ENCODE measurements around the gene CCDC88C.

The CCDC88C gene

GRCh38 chr14:91377700-91378652 is 39.6 kb downstream of the CCDC88C start:
- DNase-seq, result no peak

GRCh38 chr14:91376547-91377477 is 40.8 kb downstream of the CCDC88C start:
- no peak for DNase-seq

DNA sequence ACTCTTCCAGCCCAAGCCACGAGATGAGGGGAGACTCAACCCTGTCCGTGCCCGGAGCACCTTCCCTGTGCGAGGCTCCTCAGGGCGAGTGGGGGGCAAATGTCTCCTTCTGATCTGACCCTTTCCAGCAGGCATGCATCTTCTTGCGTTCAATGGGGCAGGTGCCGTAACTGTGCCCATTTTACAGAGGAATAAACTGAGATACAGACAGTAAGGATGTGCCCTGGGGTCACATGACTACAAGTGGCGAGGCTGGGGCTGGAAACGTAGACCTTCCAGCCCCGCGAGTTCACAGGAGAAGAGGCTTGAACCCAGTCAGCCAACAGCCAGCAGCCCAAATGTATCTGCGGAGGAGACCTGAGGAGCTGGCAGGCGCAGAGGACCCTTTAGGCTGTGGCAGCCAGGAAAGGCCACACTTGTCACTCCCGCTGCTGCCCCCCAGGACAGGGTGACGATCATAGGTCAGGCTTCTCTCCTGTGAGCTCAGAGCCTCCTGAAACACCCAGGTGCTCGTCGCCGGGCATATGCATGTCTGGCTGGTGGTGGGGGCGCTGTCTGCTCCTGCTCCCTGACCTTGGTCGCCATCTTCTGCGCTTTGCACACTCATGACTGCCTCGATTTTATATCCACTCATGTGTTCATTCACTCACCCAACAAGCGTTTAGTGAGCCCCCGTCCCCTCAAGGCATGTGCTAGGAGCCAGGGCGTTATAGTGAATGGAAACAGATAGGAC is 41.7 kb downstream of the CCDC88C start:
- no peak for DNase-seq

GRCh38 chr14:91374879-91375702 is 42.5 kb downstream of the CCDC88C start:
- DNase-seq, result no peak

GRCh38 chr14:91374287-91374878 is 43.2 kb downstream of the CCDC88C start:
- DNase-seq, result no peak

DNA sequence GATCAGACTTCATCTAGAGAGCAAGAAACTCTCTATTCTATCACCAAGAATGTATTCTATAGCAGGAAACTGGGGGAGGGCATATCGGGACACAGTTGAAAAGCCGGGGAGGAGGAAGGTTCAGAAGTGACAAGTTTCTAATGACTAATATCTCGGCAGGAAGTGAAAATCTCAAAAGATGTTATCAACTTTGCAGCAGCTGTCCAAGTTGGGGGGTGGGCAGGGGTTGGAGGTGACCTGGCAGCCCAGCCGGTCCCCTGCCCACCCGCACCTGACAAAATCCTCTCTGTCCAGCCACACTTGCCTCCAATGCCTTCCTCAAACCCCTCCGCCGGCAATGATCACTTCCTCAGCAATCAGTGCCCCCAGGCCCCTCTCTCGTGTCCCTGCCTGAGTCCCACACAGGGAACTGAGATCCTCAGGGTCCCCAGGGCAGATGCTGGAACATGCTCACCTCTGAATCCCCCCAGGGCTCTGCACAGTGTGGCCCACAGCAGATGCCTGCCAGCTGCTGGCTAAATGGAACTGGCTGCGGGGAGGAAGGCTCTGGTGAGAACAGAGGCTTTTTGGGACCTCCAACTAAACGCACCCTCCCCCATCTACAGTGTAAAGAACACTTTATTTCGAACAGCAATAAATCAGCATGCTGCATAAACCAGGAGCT is 43.9 kb downstream of the CCDC88C start:
- no peak for DNase-seq

- DNase-seq, result no peak
Observed at GRCh38 chr14:91372671-91373495, 44.7 kb downstream of the CCDC88C start.

DNA sequence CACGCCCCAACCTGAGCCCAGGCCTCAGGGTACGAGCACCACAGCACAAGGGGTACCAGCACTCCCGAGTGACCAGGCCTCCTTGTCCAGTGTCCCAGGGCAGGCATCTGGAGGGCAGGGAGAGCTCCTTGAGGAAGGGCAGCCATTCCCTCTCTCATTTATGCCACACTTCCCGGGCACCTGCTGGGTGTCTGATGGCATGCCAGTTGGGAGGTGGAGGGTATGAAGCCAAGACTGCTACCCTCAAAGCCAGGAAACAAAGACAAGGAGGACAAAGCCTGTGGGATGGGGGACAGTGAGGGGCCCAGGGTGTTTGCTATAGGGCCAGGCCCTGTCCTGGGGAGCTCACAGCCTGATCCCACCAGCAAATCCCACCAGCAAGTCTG is 45.6 kb downstream of the CCDC88C start:
- DNase-seq, result no peak

DNA sequence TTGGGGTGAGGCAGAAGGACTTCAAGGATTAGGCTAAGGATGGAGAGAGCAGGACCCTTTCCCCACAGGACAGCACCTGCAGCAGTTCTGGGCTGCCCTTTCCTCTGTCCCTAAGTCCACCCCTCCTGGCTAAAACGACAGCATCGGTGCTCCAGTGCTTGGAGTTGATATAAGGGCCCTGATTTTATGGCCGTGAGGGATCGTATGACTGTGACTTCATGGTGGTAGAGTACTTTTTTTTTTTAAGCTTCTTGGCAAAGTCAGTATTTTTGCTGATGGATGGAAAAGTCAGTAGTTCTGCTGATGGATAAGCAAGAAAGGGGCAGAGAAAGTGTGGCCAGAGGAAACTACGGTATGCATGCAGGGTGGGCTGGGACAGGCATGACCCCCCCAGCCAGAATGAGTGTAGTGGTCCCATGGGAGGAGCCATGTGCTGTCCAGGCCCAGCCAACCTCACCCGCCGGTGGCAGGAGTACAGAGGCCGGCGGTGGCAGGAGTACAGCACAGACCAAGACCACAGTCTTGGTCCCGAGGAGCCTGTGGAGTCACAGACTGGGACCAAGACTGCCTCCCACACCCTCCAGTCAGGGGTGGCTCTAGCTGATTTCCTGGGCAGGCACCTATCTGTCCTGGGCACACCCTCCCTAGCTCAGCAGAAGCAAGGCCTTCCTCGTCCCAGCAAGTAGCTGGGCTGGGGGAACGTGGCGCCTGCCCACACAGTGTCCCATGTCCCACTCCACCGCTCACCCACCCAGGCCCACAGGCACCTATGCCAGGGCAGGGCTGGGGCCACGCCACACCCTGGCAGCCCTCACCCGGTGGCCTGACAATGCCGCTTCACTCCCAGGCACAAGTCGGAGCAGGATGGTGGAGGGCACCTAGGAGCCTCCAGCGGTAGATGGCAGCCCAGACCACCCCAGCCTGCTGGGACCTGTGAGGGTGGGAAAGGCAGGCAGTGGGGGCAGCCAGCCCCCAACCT is 46.3 kb downstream of the CCDC88C start:
- DNase-seq, result no peak

DNA sequence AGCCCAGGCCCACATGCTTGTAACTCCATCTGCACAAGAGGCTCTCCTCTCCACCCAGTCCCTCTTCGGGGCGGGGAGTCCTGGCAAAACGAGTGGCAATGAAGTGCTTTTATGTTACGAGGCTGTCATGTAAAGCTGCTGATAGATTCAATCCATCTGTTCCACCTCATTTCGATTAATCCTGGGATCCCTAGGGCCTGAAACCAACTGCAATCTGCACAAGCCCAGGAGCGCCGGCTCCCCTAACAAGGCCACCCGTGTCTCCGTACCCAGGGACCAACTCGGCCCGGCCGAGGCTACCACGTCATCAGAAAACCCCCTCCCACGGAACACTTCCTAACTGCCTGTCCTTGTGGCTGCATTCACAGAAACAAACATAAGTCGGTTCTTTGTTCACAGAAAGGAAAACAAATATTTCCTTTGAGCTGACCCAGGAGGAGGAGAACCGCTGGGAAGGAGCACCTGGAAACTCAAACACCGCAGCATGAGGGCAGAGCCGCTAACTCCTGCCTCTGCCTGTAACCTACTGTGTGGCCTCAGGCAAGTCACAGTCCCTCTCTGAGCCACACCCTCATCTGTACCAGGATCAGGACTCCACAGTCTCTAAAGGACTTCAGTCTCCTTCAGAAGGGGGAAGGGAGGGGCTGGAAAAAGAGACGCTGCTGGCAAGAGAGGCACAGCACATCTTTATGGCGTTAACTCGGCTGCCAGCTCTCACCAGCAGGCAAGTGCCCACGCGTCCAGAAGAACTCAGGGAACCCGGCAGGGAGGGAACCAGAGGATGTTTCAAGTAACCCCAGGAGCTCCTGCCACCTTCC is 47.8 kb downstream of the CCDC88C start:
- DNase-seq, result no peak

- no peak for DNase-seq
Observed at GRCh38 chr14:91368776-91369416, 48.7 kb downstream of the CCDC88C start.

DNA sequence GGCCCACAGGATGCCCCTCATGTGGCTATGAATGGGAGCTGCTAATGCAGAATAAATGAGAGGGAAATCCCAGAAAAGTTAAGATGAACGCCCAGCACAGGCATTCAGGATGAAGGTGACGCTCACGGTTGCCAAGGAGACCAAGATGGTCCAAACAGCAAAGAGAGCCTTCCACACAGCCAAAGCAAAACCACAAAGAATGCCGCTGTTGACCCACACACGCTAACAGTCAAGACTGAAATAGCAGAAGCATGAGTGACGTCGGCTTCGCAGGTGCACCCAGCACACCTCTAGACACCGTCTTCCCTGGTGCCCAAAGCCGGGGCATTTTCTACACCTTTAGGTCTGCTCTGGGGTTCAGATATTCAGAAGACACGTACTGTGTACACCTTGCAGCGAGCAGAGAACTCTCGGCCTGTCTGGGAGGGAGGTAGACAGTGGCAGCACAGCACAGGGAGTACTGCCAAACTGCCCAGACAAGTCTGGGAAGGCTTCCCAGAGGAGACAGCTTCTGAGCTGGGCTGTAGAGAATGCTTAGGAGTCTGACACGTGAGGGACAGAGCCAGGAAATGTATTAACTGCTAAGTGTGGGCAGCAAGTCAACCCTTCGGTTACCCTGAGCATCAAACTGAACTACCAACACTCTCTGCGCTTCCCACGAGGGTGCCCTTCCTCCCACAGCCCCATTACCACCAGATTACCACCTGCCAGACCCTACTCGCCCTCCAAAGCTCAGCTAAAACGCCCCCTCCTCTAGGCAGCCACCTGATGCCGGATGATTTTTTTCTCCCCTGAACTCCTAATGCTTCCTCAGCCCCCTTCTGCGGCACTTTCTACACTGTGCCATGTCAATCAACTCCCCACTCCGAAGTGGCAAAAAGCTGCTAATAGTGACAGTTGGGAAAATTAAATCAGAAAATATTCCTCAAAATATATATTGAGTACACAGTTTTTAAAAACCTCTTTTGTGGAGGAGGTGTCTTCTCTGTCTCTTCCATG is 50.1 kb downstream of the CCDC88C start:
- no peak for DNase-seq

GRCh38 chr14:91366749-91367148 is 50.9 kb downstream of the CCDC88C start:
- DNase-seq, result no peak

DNA sequence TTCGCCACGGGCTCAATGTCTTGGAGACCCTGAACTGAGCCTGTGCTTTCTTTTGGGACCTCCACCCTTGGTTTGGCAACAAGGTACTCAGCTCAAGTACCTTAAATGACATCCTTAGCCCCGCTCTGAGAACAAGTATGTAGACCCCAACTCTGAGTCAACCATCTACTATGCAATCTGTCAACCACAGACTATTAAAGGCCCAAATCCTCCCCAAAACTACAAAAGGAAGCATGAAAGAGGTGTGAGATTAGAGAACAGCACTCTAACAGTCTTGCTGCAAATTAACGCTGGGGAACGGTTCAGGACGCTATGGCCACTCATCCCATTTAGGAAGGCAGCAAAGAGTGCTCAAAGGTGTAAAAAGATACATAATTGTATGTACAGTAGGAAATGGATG is 52.1 kb downstream of the CCDC88C start:
- DNase-seq, result no peak

DNA sequence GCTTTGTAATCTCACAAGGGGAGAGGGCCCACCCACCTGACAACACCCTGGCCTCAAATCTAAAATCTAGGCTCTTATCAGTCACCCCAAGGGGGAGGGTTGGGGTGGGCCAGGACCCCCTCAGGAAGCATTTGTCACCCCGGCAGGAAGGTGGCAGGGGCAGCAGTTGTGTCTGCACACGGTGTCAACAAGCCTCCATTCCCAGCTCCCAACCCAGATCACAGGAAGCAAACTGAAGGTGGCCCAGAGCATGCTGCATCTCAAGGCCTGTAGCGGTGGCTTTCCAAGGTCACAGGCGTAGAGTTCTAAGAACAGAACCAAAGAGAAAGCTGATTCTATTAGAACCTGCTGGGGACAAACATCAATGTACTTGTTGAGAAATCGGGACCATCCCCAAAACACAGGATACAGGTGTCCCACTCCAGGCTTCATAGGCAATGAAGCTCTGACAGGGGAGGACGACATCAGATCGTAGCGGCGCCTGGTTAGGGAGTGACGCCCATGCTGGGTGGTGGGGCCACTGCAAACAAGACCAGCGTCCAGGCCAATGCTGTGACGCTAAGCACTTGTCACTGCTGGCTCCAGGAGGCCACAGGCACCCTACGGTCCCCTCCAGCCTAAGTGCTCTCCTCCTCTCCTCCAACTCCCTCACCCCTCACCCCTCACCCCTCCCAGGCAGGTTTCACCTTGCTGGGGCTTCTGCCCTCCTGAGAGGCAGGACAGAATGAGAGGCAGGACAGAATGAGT is 52.9 kb downstream of the CCDC88C start:
- no peak for DNase-seq

All from 8988T (cell line).